22Rv1 (cell line): ENCODE results near the gene IL1RAPL2.

Experiments
- ZFX ChIP-seq: fragments of 450-650 bp; IDR thresholded peaks from 2 replicates; pipeline ENCODE4 v1.6.1; 2017; ENCODE audit warnings: antibody characterized with exemption, borderline replicate concordance
- TF ChIP-seq, protein P1 (sequence below): fragments of 450-650 bp; IDR thresholded peaks from 2 replicates; pipeline ENCODE4 v1.5.1; 2017; ENCODE audit warnings: mild to moderate bottlenecking

GRCh38 chrX:104749951-104750610 is 184.1 kb downstream of the IL1RAPL2 start:
- TF ChIP-seq, protein P1, sequence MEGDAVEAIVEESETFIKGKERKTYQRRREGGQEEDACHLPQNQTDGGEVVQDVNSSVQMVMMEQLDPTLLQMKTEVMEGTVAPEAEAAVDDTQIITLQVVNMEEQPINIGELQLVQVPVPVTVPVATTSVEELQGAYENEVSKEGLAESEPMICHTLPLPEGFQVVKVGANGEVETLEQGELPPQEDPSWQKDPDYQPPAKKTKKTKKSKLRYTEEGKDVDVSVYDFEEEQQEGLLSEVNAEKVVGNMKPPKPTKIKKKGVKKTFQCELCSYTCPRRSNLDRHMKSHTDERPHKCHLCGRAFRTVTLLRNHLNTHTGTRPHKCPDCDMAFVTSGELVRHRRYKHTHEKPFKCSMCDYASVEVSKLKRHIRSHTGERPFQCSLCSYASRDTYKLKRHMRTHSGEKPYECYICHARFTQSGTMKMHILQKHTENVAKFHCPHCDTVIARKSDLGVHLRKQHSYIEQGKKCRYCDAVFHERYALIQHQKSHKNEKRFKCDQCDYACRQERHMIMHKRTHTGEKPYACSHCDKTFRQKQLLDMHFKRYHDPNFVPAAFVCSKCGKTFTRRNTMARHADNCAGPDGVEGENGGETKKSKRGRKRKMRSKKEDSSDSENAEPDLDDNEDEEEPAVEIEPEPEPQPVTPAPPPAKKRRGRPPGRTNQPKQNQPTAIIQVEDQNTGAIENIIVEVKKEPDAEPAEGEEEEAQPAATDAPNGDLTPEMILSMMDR, result no peak
- TF ChIP-seq ZFX, result no peak
